HCT116 (cell line): ENCODE data around the gene APOE.

Source experiments
- CTCF ChIP-seq, 3 experiments: fragments of 200-600 bp in 1 of 3; sonication (generic) in 1 of 3; IDR thresholded peaks in 2 of 3; conservative IDR thresholded peaks in 1 of 3; 2 replicates each; pipeline ENCODE4 v1.5.1; 2012 to 2017; ENCODE audit warnings: low read depth in 2 of 3, low read length in 2 of 3, antibody characterized with exemption in 1 of 3, borderline replicate concordance in 1 of 3, control low read depth in 1 of 3, mild to moderate bottlenecking in 1 of 3, mixed read lengths in 1 of 3, mixed run types in 1 of 3, moderate library complexity in 1 of 3; ENCODE audit not compliant: insufficient read depth in 1 of 3
- EZH2 ChIP-seq: fragments of 200-600 bp; sonication (generic); IDR thresholded peaks from 2 replicates; pipeline ENCODE4 v1.6.1; 2017; ENCODE audit warnings: antibody characterized with exemption, mixed run types
- POLR2AphosphoS5 ChIP-seq: IDR thresholded peaks from 2 replicates; pipeline ENCODE4 v1.6.1; 2011; ENCODE audit warnings: mild to moderate bottlenecking, low read depth, low read length, moderate library complexity
- SIN3A ChIP-seq: IDR thresholded peaks from 2 replicates; pipeline ENCODE4 v1.6.1; 2012; ENCODE audit warnings: low read depth

- TF ChIP-seq CTCF (IDR thresholded peaks at IDR 0.05 in 2 of 3, conservative IDR thresholded peaks at IDR 0.05 in 1 of 3; ENCODE audit: borderline replicate concordance in 1 of 3, insufficient read depth in 1 of 3, low read depth in 2 of 3, low read length in 2 of 3), result peak; percentile 80 to 98 (median 97)
- no peak for TF ChIP-seq EZH2
- TF ChIP-seq POLR2AphosphoS5, result no peak
- TF ChIP-seq SIN3A, result no peak
These were observed 1.8 kb upstream of the APOE start for GRCh38 chr19:44903602-44904425.
